H1 (cell line): ENCODE results near the gene RPTOR. TPM values are rescaled to one million over a fixed set of nuclear protein-coding genes. Genes with fewer than 3 reads are reported as not detected.

ENCODE experiments used
- EZH2 ChIP-seq: fragments of 200-600 bp; sonication (generic); IDR thresholded peaks from 2 replicates; pipeline ENCODE4 v1.7.1; 2012; ENCODE audit warnings: low read depth, mild to moderate bottlenecking, moderate library complexity, low read length, inconsistent platforms; ENCODE audit not compliant: severe bottlenecking
- GTF2F1 ChIP-seq: IDR thresholded peaks from 2 replicates; pipeline ENCODE4 v1.6.1; 2012; ENCODE audit warnings: low read depth, low read length, improper control_type of control experiment, borderline replicate concordance
- KDM4A ChIP-seq: IDR thresholded peaks from one replicate; pipeline ENCODE4 v1.7.1; 2012; ENCODE audit warnings: low read depth, mild to moderate bottlenecking, moderate library complexity, low read length, inconsistent platforms; ENCODE audit not compliant: severe bottlenecking
- POU5F1 ChIP-seq: IDR thresholded peaks from 2 replicates; pipeline ENCODE4 v1.6.1; 2011; ENCODE audit warnings: low read depth, mild to moderate bottlenecking, low read length, moderate library complexity
- RFX5 ChIP-seq: IDR thresholded peaks from 2 replicates; pipeline ENCODE4 v1.6.1; 2011; ENCODE audit warnings: low read depth, low read length, improper control_type of control experiment, borderline replicate concordance
- RNF2 ChIP-seq: fragments of 200-900, 300-1000 bp; sonication (generic); IDR thresholded peaks from 2 replicates; pipeline ENCODE4 v1.7.1; 2016; ENCODE audit warnings: borderline replicate concordance, low read depth, mild to moderate bottlenecking, antibody characterized with exemption, low read length; ENCODE audit not compliant: poor library complexity, severe bottlenecking; ENCODE audit errors: missing control alignments
- SP2 ChIP-seq: IDR thresholded peaks from 2 replicates; pipeline ENCODE4 v1.6.1; 2012; ENCODE audit warnings: mild to moderate bottlenecking, low read length, inconsistent platforms
- polyA plus RNA-seq, 7 experiments: library from polyadenylated mRNA; depleted of rRNA in 3 of 7; stranded (reverse) in 5 of 7; unstranded in 2 of 7; fragments of >200 nt in 5 of 7; fragments of 200-250 nt in 2 of 7; gene quantifications; 1 replicate in 5 of 7; 2 replicates in 1 of 7; 4 replicates in 1 of 7; pipeline versions ENCODE4 v1.2.1 to v1.2.3, GENCODE V29; 2011 to 2013; ENCODE audit warnings: missing spikeins in 2 of 7, mixed read lengths in 2 of 7
- total RNA-seq: library from RNA; stranded (reverse); fragmentation: NEBNext Ultra II Directional; extraction: Animal tissue kit (Norgen Biotek cat#: 25700); gene quantifications from 2 replicates; pipeline ENCODE4 v1.2.1, GENCODE V29; 2021
- TF ChIP-seq, protein P1 (sequence below): IDR thresholded peaks from 2 replicates; pipeline ENCODE4 v1.6.1; 2012; ENCODE audit warnings: low read length, inconsistent platforms

RPTOR gene
- total and polyA plus RNA-seq, 2 of the 8 experiments (the other 6 are each of a cell fraction or from before 2014, with no cell fraction given) = 6.9 to 28.7 TPM

- TF ChIP-seq, protein P1, sequence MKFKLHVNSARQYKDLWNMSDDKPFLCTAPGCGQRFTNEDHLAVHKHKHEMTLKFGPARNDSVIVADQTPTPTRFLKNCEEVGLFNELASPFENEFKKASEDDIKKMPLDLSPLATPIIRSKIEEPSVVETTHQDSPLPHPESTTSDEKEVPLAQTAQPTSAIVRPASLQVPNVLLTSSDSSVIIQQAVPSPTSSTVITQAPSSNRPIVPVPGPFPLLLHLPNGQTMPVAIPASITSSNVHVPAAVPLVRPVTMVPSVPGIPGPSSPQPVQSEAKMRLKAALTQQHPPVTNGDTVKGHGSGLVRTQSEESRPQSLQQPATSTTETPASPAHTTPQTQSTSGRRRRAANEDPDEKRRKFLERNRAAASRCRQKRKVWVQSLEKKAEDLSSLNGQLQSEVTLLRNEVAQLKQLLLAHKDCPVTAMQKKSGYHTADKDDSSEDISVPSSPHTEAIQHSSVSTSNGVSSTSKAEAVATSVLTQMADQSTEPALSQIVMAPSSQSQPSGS = no peak
- TF ChIP-seq KDM4A (no peak), GTF2F1 (no peak), POU5F1 (no peak), RNF2 (no peak), RFX5 (no peak), EZH2 (no peak), SP2 (no peak)
- TF ChIP-seq, all 59 proteins: peak for 0
These were observed 303.0 kb downstream of the RPTOR start (continued) for GRCh38 chr17:80847496-80848230.
